Omental fat pad (tissue), 4 donors: ENCODE results near the gene CLEC16A. TPM values are rescaled to one million over a fixed set of nuclear protein-coding genes. Genes with fewer than 3 reads are reported as not detected.

Experiments used
- ATAC-seq: fragments of 150-250 bp; one replicate; pipeline ENCODE4 v1.9.1; 2016; ENCODE audit warnings: mild to moderate bottlenecking, moderate library complexity; ENCODE audit not compliant: low FRiP score
- DNase-seq: peaks from one replicate; pipeline ENCODE4 v3.0.0-alpha.2; 2019; ENCODE audit warnings: low spot score
- total RNA-seq, 4 donors: library from RNA; depleted of rRNA; stranded (reverse); fragments of >200 nt; gene quantifications; one replicate each; pipeline ENCODE4 v1.1.0, GENCODE V29; 2016
- TF ChIP-seq, protein P1 (sequence below), 3 donors: fragments of 450-650 bp; IDR thresholded peaks; one replicate each; pipeline ENCODE4 v1.5.1; 2016 to 2017; ENCODE audit warnings: antibody characterized with exemption in 3 of 3, mild to moderate bottlenecking in 3 of 3, moderate library complexity in 2 of 3

CLEC16A gene
- total RNA-seq, 4 donors from 2014 or later: 24.0 to 36.9 (median 29.5) TPM

DNA sequence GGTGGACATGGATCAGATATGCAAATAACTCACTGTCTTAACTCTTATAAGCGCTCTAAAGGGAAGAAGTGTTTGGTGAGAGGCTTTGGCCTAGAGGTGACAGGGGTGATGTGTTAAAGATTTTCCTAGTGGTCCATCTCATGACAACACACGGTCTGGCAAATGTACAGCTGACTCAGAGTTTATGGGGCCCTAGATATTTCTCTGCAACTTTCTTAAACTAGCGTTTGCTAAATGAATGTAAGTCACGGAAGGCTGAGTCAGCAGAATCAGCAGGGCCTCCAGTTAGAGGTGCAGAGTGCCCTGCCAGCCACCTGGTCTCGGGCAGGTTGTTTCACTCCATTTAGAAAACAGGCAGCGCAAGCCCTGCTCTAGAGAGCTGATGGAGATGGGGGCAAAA is 40.1 kb downstream of the CLEC16A start:
- TF ChIP-seq, protein P1, sequence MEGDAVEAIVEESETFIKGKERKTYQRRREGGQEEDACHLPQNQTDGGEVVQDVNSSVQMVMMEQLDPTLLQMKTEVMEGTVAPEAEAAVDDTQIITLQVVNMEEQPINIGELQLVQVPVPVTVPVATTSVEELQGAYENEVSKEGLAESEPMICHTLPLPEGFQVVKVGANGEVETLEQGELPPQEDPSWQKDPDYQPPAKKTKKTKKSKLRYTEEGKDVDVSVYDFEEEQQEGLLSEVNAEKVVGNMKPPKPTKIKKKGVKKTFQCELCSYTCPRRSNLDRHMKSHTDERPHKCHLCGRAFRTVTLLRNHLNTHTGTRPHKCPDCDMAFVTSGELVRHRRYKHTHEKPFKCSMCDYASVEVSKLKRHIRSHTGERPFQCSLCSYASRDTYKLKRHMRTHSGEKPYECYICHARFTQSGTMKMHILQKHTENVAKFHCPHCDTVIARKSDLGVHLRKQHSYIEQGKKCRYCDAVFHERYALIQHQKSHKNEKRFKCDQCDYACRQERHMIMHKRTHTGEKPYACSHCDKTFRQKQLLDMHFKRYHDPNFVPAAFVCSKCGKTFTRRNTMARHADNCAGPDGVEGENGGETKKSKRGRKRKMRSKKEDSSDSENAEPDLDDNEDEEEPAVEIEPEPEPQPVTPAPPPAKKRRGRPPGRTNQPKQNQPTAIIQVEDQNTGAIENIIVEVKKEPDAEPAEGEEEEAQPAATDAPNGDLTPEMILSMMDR (IDR thresholded peaks at IDR 0.05): no peak

GRCh38 chr16:10987361-10988163 is 43.2 kb downstream of the CLEC16A start:
- TF ChIP-seq, protein P1 (IDR thresholded peaks at IDR 0.05): no peak
- DNase-seq (no peak), ATAC-seq (no peak)

More for the DNA sequence above, 40.1 kb downstream of the CLEC16A start:
- ATAC-seq (no peak), DNase-seq (no peak)

DNA sequence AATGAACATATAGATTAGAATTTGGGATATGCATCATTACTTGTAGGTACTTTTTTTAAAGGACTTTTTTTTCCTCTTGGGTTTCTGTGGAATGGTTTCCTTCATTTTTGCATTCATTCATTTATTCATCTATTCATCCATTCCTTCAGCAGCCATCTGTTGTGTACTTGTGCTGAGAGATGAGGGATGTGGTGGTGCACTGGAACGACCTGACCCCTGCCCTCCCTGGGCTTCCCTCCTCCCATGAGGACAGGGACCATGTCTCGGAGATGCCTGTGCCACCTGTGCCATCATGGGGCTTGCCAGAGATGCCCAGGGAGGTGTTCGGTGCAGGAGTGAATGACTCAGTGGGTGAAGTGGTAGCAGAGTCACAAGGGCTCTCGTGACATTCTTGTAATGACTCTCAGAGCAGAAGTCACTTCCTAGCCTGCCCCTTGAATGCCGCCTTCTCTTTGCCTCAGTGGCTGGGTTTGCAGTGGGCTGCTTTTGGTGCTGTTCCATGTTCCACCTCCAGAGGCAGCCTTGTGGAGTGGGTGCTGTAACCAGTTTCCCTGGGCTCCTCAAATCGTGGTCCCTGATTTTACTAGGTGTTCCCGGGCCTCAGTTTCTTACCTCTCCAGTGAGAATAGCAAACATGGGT is 43.9 kb downstream of the CLEC16A start:
- TF ChIP-seq, protein P1 (IDR thresholded peaks at IDR 0.05): no peak
- no peak for ATAC-seq
- no peak for DNase-seq

- TF ChIP-seq, protein P1 (IDR thresholded peaks at IDR 0.05): no peak
- ATAC-seq: no peak
- no peak for DNase-seq
These were observed 44.5 kb downstream of the CLEC16A start for GRCh38 chr16:10988879-10989278.

DNA sequence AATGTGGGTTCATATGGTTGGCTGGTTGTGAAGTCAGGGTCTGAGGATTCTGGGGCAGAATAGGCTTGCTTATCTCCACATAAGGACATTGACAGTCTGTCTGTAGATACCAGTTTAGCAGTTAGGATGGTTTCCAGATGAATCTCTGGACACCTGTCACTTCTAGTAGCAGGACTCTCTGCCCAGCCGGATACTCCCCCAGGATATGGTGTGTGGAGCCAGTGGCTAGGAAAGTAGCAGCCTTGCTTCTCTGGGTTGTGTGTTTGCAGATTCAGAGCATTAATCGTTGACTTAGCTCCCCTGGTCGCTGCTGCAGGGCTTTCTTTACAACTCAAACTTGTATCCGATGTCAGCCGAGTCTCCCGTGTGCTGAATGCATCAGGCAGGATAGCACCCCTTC is 45.2 kb downstream of the CLEC16A start:
- ATAC-seq (no peak), DNase-seq (no peak)
- TF ChIP-seq, protein P1 (IDR thresholded peaks at IDR 0.05): no peak

DNA sequence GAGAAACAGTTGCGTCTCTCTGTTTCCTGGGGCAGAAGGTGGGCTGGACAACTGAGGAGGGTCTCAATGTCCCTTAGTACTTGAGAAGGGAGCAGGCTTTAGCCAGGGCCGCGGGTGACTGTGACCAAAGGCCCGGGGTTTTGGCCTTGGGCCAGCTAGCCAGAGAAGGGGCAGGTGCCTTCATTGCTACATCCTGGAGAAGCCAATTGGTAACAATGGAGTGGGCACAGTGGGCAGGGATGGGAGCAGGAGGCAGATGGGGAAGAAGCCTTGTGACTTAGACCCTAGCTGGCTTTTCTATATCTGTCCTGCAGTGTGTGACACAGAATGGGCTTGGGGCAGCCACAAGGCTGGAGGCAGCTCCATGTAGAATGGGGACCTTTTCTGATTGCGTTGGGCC is 46.0 kb downstream of the CLEC16A start:
- DNase-seq: no peak
- TF ChIP-seq, protein P1 (IDR thresholded peaks at IDR 0.05): no peak
- no peak for ATAC-seq

- DNase-seq (no peak), ATAC-seq (no peak)
- TF ChIP-seq, protein P1 (IDR thresholded peaks at IDR 0.05): no peak
These were observed 47.7 kb downstream of the CLEC16A start for GRCh38 chr16:10992112-10992511.
